ENCODE data around the gene ZBP1.

DNA sequence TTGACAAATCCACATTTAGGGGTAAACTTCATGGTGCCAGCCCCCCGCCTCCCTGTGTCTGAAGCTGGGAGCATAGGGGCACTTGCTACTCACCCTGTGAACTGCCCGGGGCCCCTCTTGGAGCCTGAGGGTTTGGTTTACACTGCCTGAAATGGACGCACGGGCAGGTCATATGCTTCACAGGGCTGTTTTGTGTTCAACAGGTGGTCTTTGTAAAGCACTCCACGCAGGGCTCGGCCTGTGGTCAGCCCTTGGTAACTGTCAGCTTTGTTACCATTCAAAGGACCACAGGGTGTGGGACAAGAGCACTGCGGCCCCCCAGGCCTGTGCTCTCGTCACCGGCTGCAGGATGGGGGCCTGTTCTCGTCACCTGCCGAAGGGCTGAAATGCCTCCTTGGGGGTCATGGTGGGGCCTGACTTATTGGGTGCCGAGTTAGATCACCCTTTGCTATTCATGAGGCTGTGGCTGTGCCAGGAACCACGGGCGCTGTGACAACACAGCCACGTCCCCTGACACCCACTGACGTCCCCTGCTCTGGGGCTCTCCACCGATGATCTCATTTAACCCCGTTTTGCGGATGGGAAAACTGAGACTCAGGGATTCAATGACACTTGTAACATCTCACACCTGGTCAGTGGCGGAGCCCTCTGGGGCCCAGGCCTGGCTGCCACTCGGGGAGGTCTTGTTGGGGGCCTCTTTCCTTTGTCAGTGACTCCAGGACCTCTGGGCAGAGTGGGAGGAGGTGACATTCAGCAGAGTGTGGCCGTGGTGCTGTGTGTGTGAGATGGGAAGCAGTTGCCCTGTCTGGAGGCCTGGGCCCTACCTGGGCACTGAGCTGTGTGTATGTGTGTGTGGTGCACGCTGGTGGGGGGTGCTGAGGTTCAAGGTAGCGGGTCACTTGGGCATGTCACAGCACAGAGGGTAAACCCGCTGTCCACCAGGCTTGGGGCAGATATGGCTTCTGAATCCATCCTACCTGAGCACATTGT lies 24.9 kb downstream of the ZBP1 start:
- TF ChIP-seq, protein P1, sequence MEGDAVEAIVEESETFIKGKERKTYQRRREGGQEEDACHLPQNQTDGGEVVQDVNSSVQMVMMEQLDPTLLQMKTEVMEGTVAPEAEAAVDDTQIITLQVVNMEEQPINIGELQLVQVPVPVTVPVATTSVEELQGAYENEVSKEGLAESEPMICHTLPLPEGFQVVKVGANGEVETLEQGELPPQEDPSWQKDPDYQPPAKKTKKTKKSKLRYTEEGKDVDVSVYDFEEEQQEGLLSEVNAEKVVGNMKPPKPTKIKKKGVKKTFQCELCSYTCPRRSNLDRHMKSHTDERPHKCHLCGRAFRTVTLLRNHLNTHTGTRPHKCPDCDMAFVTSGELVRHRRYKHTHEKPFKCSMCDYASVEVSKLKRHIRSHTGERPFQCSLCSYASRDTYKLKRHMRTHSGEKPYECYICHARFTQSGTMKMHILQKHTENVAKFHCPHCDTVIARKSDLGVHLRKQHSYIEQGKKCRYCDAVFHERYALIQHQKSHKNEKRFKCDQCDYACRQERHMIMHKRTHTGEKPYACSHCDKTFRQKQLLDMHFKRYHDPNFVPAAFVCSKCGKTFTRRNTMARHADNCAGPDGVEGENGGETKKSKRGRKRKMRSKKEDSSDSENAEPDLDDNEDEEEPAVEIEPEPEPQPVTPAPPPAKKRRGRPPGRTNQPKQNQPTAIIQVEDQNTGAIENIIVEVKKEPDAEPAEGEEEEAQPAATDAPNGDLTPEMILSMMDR (conservative IDR thresholded peaks at IDR 0.05): no peak
- TF ChIP-seq EZH2 (IDR thresholded peaks at IDR 0.05; ENCODE audit: low read depth): no peak

Data from PC-9 (cell line).